Activated gamma-delta T cell treated with Interleukin-2 at 50 U/mL for 16 hours (primary cell): Measurements from ENCODE around the gene PHACTR4.
"Not testable (repeated sequence)": the region's sequence is repeated elsewhere in the genome, so short reads cannot be mapped to it uniquely, and the experiment has no call there.

Experiments
- DNase-seq: peaks from one replicate; pipeline ENCODE4 v3.0.0-alpha.2; 2020

PHACTR4 gene

GRCh38 chr1:28437924-28438699, 68.6 kb downstream of the PHACTR4 start:
- no peak for DNase-seq

- DNase-seq: no peak
Measured at GRCh38 chr1:28439320-28439719, 69.8 kb downstream of the PHACTR4 start.

- no peak for DNase-seq
Measured at GRCh38 chr1:28441674-28442073, 72.1 kb downstream of the PHACTR4 start.

- DNase-seq: no peak
Measured at GRCh38 chr1:28443550-28443949, 74.0 kb downstream of the PHACTR4 start.

- DNase-seq: no peak
Measured at GRCh38 chr1:28447679-28448078, 78.1 kb downstream of the PHACTR4 start.

- not testable (repeated sequence) for DNase-seq
Measured at GRCh38 chr1:28448094-28448611, 78.6 kb downstream of the PHACTR4 start.

- no peak for DNase-seq
Measured at GRCh38 chr1:28449904-28450303, 80.4 kb downstream of the PHACTR4 start.

- no peak for DNase-seq
Measured at GRCh38 chr1:28450561-28450960, 81.0 kb downstream of the PHACTR4 start.

- DNase-seq: no peak
Measured at GRCh38 chr1:28451011-28451410, 81.5 kb downstream of the PHACTR4 start.

- DNase-seq: no peak
Measured at GRCh38 chr1:28456078-28456477, 86.5 kb downstream of the PHACTR4 start.

GRCh38 chr1:28457678-28458077, 88.1 kb downstream of the PHACTR4 start:
- DNase-seq: no peak

GRCh38 chr1:28458237-28459228, 89.0 kb downstream of the PHACTR4 start:
- no peak for DNase-seq

- DNase-seq: no peak
Measured at GRCh38 chr1:28466226-28466778, 96.8 kb downstream of the PHACTR4 start.

GRCh38 chr1:28470146-28470545, 100.6 kb downstream of the PHACTR4 start:
- no peak for DNase-seq

- DNase-seq: not testable (repeated sequence)
Measured at GRCh38 chr1:28479497-28479896, 110.0 kb downstream of the PHACTR4 start.

- no peak for DNase-seq
Measured at GRCh38 chr1:28480308-28480707, 110.8 kb downstream of the PHACTR4 start.

- DNase-seq: no peak
Measured at GRCh38 chr1:28482138-28482537, 112.6 kb downstream of the PHACTR4 start.

GRCh38 chr1:28482702-28483101, 113.2 kb downstream of the PHACTR4 start:
- DNase-seq: no peak

- DNase-seq: no peak
Measured at GRCh38 chr1:28494737-28495136, 125.2 kb downstream of the PHACTR4 start.

GRCh38 chr1:28499553-28499952, 130.0 kb downstream of the PHACTR4 start:
- no peak for DNase-seq

GRCh38 chr1:28501925-28502324, 132.4 kb downstream of the PHACTR4 start:
- DNase-seq: no peak

- no peak for DNase-seq
Measured at GRCh38 chr1:28503117-28503516, 133.6 kb downstream of the PHACTR4 start.
